Testis (tissue), 3 donors: ENCODE results near the gene MICOS13. TPM values are rescaled to one million over a fixed set of nuclear protein-coding genes. Genes with fewer than 3 reads are reported as not detected.
"Not testable (repeated sequence)": the region's sequence is repeated elsewhere in the genome, so short reads cannot be mapped to it uniquely, and the experiment has no call there.

ENCODE experiments used
- DNase-seq: peaks from one replicate; pipeline ENCODE4 v3.0.0-alpha.2; 2019
- H3K27ac ChIP-seq, 2 donors: fragments of 200-600 bp; sonication (generic); one replicate each; pipeline ENCODE4 v1.5.1; 2019
- H3K27me3 ChIP-seq: fragments of 200-600 bp; sonication (generic); one replicate; pipeline ENCODE4 v1.5.1; 2019
- H3K36me3 ChIP-seq: fragments of 200-600 bp; sonication (generic); one replicate; pipeline ENCODE4 v1.5.1; 2017; ENCODE audit warnings: low read depth; ENCODE audit errors: missing control alignments
- H3K4me1 ChIP-seq: fragments of 200-600 bp; sonication (generic); one replicate; pipeline ENCODE4 v1.5.1; 2019
- H3K4me3 ChIP-seq, 2 donors: fragments of 200-600 bp; sonication (generic); one replicate each; pipeline ENCODE4 v1.5.1; 2017 to 2019
- H3K9me3 ChIP-seq: fragments of 200-600 bp; sonication (generic); one replicate; pipeline ENCODE4 v1.5.1; 2017
- CTCF ChIP-seq, 3 experiments: fragments of 450-650 bp in 2 of 3; fragments of 200-600 bp in 1 of 3; sonication (generic) in 1 of 3; IDR thresholded peaks; one replicate each; pipeline ENCODE4 v1.5.1; 2016 to 2019; ENCODE audit warnings: antibody characterized with exemption in 3 of 3, mild to moderate bottlenecking in 2 of 3, moderate library complexity in 1 of 3
- POLR2A ChIP-seq: fragments of 450-650 bp; IDR thresholded peaks from one replicate; pipeline ENCODE4 v1.6.1; 2017; ENCODE audit warnings: antibody characterized with exemption, mild to moderate bottlenecking, moderate library complexity
- WGBS, 2 donors: methylation state at CpG; one replicate each; pipeline ENCODE4 v1.1.5; 2018; 5-methylcytosine and 5-hydroxymethylcytosine counted together
- intact Hi-C: fragments of 100-400 bp; cut with DNase I; formaldehyde crosslinking; loops from one replicate; pipeline ENCODE4 v1.15.1; 2023; ENCODE audit warnings: low total_unique reads
- polyA plus RNA-seq: library from polyadenylated mRNA; stranded (reverse); fragments of 350-450 nt; fragmentation: Illumina TruSeq; extraction: RNeasy Lipid Tissue Mini Kit (QIAGEN cat#74804); gene quantifications from one replicate; pipeline ENCODE4 v1.2.3, GENCODE V29; 2014; ENCODE audit warnings: low read depth, low replicate concordance; ENCODE audit not compliant: insufficient read depth
- total RNA-seq, 2 donors: library from RNA; depleted of rRNA; stranded (reverse); fragments of >200 nt; gene quantifications; one replicate each; pipeline ENCODE4 v1.2.3, GENCODE V29; 2016

MICOS13 gene
- total and polyA plus RNA-seq, 3 donors from 2014 or later, result 98.0 to 198 (median 152) TPM

GRCh38 chr19:5690125-5690954 is 10.0 kb upstream of the MICOS13 start, which contains the start of gene RPL36:
TSS of gene RPL36 (plus strand) at chr19:5690295. CDS start at chr19:5690508, 213 bp downstream.
- H3K27ac ChIP-seq, result peak within 1 kb of the TSS; percentile 83 to 93
- H3K4me3 ChIP-seq, result peak within 1 kb of the TSS; percentile 69 to 97
- intact Hi-C loops, result no loop called here
- no peaks in the 10 kb centered on the region for H3K9me3 ChIP-seq
- peak; percentile 97 for DNase-seq
- peak; percentile 10 for TF ChIP-seq POLR2A
- TF ChIP-seq CTCF (IDR thresholded peaks at IDR 0.05), result peak; percentile 92 to 99 (median 97)
- H3K36me3 ChIP-seq, result no peaks in the 10 kb centered on the region
- H3K4me1 ChIP-seq, result peaks cover 14% of the 10 kb centered on the region
- H3K27me3 ChIP-seq, result no peaks in the 10 kb centered on the region
- WGBS, 2 donors, result 1% methylated on average over 32 to 61 of the region's 73 CpGs

- intact Hi-C loops, result loop anchor here (5.0 kb wide), 1 partner anchor 66 kb away; the partner anchor contains the start of genes SAFB and SAFB2
- not testable (repeated sequence) for H3K4me3 ChIP-seq, DNase-seq, H3K36me3 ChIP-seq, H3K27me3 ChIP-seq, H3K27ac ChIP-seq, H3K9me3 ChIP-seq
- peaks cover 14% of the 10 kb centered on the region for H3K4me1 ChIP-seq
- WGBS, 2 donors, result 67 to 71% methylated on average over 13 of the region's 13 CpGs
Measured at GRCh38 chr19:5688262-5688881, 8.1 kb upstream of the MICOS13 start.

GRCh38 chr19:5687360-5688198 is 7.3 kb upstream of the MICOS13 start:
- intact Hi-C loops, result loop anchor here (5.0 kb wide), 1 partner anchor 65 kb away; the partner anchor contains the start of genes SAFB and SAFB2
- H3K27ac ChIP-seq, result peak overlapping the region in 1 of 2 donors; percentile 73
- H3K4me1 ChIP-seq, result peaks cover 14% of the 10 kb centered on the region
- TF ChIP-seq CTCF (IDR thresholded peaks at IDR 0.05) (peak in 1 of 3 experiments; percentile 8), POLR2A (no peak)
- H3K27me3 ChIP-seq, result no peaks in the 10 kb centered on the region
- WGBS, 2 donors, result 40 to 81% methylated on average over 8 to 71 of the region's 76 CpGs
- H3K9me3 ChIP-seq, result no peaks in the 10 kb centered on the region
- no peak for DNase-seq
- no peaks in the 10 kb centered on the region for H3K36me3 ChIP-seq
- H3K4me3 ChIP-seq, result peak overlapping the region; percentile 47 to 58

GRCh38 chr19:5686647-5687359 is 6.5 kb upstream of the MICOS13 start:
- Histone ChIP-seq H3K27me3 (no peaks in the 10 kb centered on the region), H3K36me3 (no peaks in the 10 kb centered on the region), H3K4me1 (peaks cover 9% of the 10 kb centered on the region), H3K9me3 (no peaks in the 10 kb centered on the region), H3K4me3 (peak overlapping the region; percentile 47 to 58), H3K27ac (peak overlapping the region in 1 of 2 donors; percentile 73)
- intact Hi-C loops, result loop anchor here (5.0 kb wide), 1 partner anchor 65 kb away; the partner anchor contains the start of genes SAFB and SAFB2
- DNase-seq, result peak; percentile 96
- no peak for TF ChIP-seq POLR2A
- peak; percentile 68 to 78 (median 73) for TF ChIP-seq CTCF (IDR thresholded peaks at IDR 0.05)
- 0 to 1% methylated on average over 7 to 57 of the region's 59 CpGs for WGBS, 2 donors
